Measurements from ENCODE around the gene AP1G2. TPM values are rescaled to one million over a fixed set of nuclear protein-coding genes. Genes with fewer than 3 reads are reported as not detected.
"Not testable (repeated sequence)": the region's sequence is repeated elsewhere in the genome, so short reads cannot be mapped to it uniquely, and the experiment has no call there.

AP1G2 gene
- 100 to 1,000 TPM; 182 to 190 TPM for total RNA-seq

GRCh38 chr14:23567186-23568020 is at the start of gene AP1G2:
Gene AP1G2, minus strand, starts transcription at chr14:23567791. Its CDS starts 477 bp downstream, at chr14:23567314.
- Mint-ChIP-seq H3K4me3 (peak within 1 kb of the TSS; percentile 91), H3K27me3 (no peaks in the 10 kb centered on the region), H3K27ac (peak within 1 kb of the TSS; percentile 90), H3K4me1 (ENCODE audit: low read depth) (peaks cover 34% of the 10 kb centered on the region), H3K9me3 (no peaks in the 10 kb centered on the region), H3K36me3 (peaks cover 20% of the 10 kb centered on the region)
- intact Hi-C loops (cut with micrococcal nuclease): loop anchor here (1.0 to 2.0 kb wide), 2 partner anchors 11 to 17 kb away; partner anchors contain the start of genes THTPA and ZFHX2
- DNase-seq: peak; percentile 95
- ChIA-PET CTCF (interaction anchor here (0.6 to 3.3 kb wide), 7 partner anchors 8 to 308 kb away, joined by 3 to 29 read pairs (median 5); partner anchors contain the start of gene THTPA), POLR2A (interaction anchor here (0.5 to 1.7 kb wide), 6 partner anchors 9 to 273 kb away, joined by 3 to 4 read pairs (median 3); partner anchors contain the start of gene PABPN1)

GRCh38 chr14:23615856-23616255 is 48.3 kb upstream of the AP1G2 start:
- CTCF ChIA-PET: interaction anchor here (2.3 to 6.8 kb wide), 2 partner anchors 16 to 27 kb away, joined by 8 to 72 read pairs; no protein-coding TSS in a partner anchor
- peaks cover 3% of the 10 kb centered on the region for H3K27me3 Mint-ChIP-seq

GRCh38 chr14:23614395-23614828 is 46.8 kb upstream of the AP1G2 start:
- Mint-ChIP-seq H3K4me3 (no peak overlapping the region), H3K36me3 (peaks cover 1% of the 10 kb centered on the region), H3K9me3 (no peaks in the 10 kb centered on the region), H3K4me1 (ENCODE audit: low read depth) (peaks cover 19% of the 10 kb centered on the region), H3K27me3 (peaks cover 3% of the 10 kb centered on the region), H3K27ac (no peak overlapping the region)
- no peak for DNase-seq
- intact Hi-C loops (cut with micrococcal nuclease): no loop called here
- ChIA-PET POLR2A (no interaction called here), CTCF (interaction anchor here (6.8 kb wide), 1 partner anchor 18 kb away, joined by 72 read pairs; no protein-coding TSS in a partner anchor)

More at GRCh38 chr14:23615856-23616255, 48.3 kb upstream of the AP1G2 start:
- DNase-seq: no peak
- no peaks in the 10 kb centered on the region for H3K9me3 Mint-ChIP-seq
- no peak overlapping the region for H3K4me3 Mint-ChIP-seq
- H3K36me3 Mint-ChIP-seq: no peaks in the 10 kb centered on the region
- H3K4me1 Mint-ChIP-seq (ENCODE audit: low read depth): peaks cover 4% of the 10 kb centered on the region
- no peak overlapping the region for H3K27ac Mint-ChIP-seq
- intact Hi-C loops (cut with micrococcal nuclease): no loop called here
- POLR2A ChIA-PET: no interaction called here

GRCh38 chr14:23613242-23614070 is 45.9 kb upstream of the AP1G2 start:
- ChIA-PET POLR2A (no interaction called here), CTCF (interaction anchor here (0.7 to 6.8 kb wide), 4 partner anchors 19 to 331 kb away, joined by 3 to 72 read pairs (median 10); no protein-coding TSS in a partner anchor)
- intact Hi-C loops (cut with micrococcal nuclease): no loop called here
- Mint-ChIP-seq H3K27ac (no peak overlapping the region), H3K9me3 (peaks cover 4% of the 10 kb centered on the region), H3K36me3 (peaks cover 6% of the 10 kb centered on the region), H3K4me3 (no peak overlapping the region), H3K27me3 (peaks cover 2% of the 10 kb centered on the region), H3K4me1 (ENCODE audit: low read depth) (peaks cover 27% of the 10 kb centered on the region)
- no peak for DNase-seq

- Mint-ChIP-seq H3K27me3 (no peaks in the 10 kb centered on the region), H3K36me3 (peaks cover 6% of the 10 kb centered on the region), H3K4me1 (ENCODE audit: low read depth) (peaks cover 27% of the 10 kb centered on the region), H3K9me3 (peaks cover 4% of the 10 kb centered on the region), H3K4me3 (no peak overlapping the region), H3K27ac (no peak overlapping the region)
- POLR2A ChIA-PET: no interaction called here
- CTCF ChIA-PET: interaction anchor here (1.5 to 6.8 kb wide), 3 partner anchors 19 to 298 kb away, joined by 3 to 72 read pairs (median 16); no protein-coding TSS in a partner anchor
- DNase-seq: no peak
- intact Hi-C loops (cut with micrococcal nuclease): no loop called here
Observed at GRCh38 chr14:23612802-23613201, 45.2 kb upstream of the AP1G2 start.

- no peak overlapping the region for H3K27ac Mint-ChIP-seq
- CTCF ChIA-PET: interaction anchor here (1.5 to 6.8 kb wide), 3 partner anchors 20 to 298 kb away, joined by 3 to 72 read pairs (median 16); no protein-coding TSS in a partner anchor
- H3K4me3 Mint-ChIP-seq: no peak overlapping the region
- POLR2A ChIA-PET: no interaction called here
- H3K36me3 Mint-ChIP-seq: peaks cover 6% of the 10 kb centered on the region
- H3K4me1 Mint-ChIP-seq (ENCODE audit: low read depth): peaks cover 28% of the 10 kb centered on the region
- no peak for DNase-seq
- H3K27me3 Mint-ChIP-seq: no peaks in the 10 kb centered on the region
- intact Hi-C loops (cut with micrococcal nuclease): no loop called here
- H3K9me3 Mint-ChIP-seq: peaks cover 4% of the 10 kb centered on the region
Observed at GRCh38 chr14:23612354-23612732, 44.8 kb upstream of the AP1G2 start.

- Mint-ChIP-seq H3K4me3 (no peak overlapping the region), H3K4me1 (ENCODE audit: low read depth) (peaks cover 42% of the 10 kb centered on the region), H3K27ac (peak overlapping the region; percentile 86), H3K36me3 (peaks cover 6% of the 10 kb centered on the region), H3K27me3 (no peaks in the 10 kb centered on the region), H3K9me3 (peaks cover 4% of the 10 kb centered on the region)
- no peak for DNase-seq
- ChIA-PET CTCF (interaction anchor here (0.7 to 6.8 kb wide), 4 partner anchors 14 to 52 kb away, joined by 3 to 72 read pairs (median 10); no protein-coding TSS in a partner anchor), POLR2A (no interaction called here)
- intact Hi-C loops (cut with micrococcal nuclease): no loop called here
Observed at GRCh38 chr14:23610815-23611289, 43.3 kb upstream of the AP1G2 start.

GRCh38 chr14:23610090-23610814 is 42.7 kb upstream of the AP1G2 start:
- peaks cover 6% of the 10 kb centered on the region for H3K36me3 Mint-ChIP-seq
- CTCF ChIA-PET: interaction anchor here (0.7 to 6.8 kb wide), 4 partner anchors 14 to 51 kb away, joined by 3 to 72 read pairs (median 10); no protein-coding TSS in a partner anchor
- peak overlapping the region; percentile 86 for H3K27ac Mint-ChIP-seq
- DNase-seq: no peak
- H3K4me1 Mint-ChIP-seq (ENCODE audit: low read depth): peaks cover 47% of the 10 kb centered on the region
- intact Hi-C loops (cut with micrococcal nuclease): no loop called here
- no peak overlapping the region for H3K4me3 Mint-ChIP-seq
- POLR2A ChIA-PET: no interaction called here
- no peaks in the 10 kb centered on the region for H3K27me3 Mint-ChIP-seq
- peaks cover 4% of the 10 kb centered on the region for H3K9me3 Mint-ChIP-seq

- H3K4me3 Mint-ChIP-seq; H3K36me3 Mint-ChIP-seq; DNase-seq; intact Hi-C loops (cut with micrococcal nuclease); H3K27me3 Mint-ChIP-seq; POLR2A ChIA-PET; H3K9me3 Mint-ChIP-seq: not testable (repeated sequence)
- peaks cover 47% of the 10 kb centered on the region for H3K4me1 Mint-ChIP-seq (ENCODE audit: low read depth)
- peak overlapping the region; percentile 86 for H3K27ac Mint-ChIP-seq
- CTCF ChIA-PET: interaction anchor here (2.3 to 6.8 kb wide), 3 partner anchors 21 to 23 kb away, joined by 9 to 72 read pairs (median 16); no protein-coding TSS in a partner anchor
Observed at GRCh38 chr14:23609411-23610089, 42.0 kb upstream of the AP1G2 start.

- H3K27me3 Mint-ChIP-seq: no peaks in the 10 kb centered on the region
- no peak for DNase-seq
- peaks cover 6% of the 10 kb centered on the region for H3K36me3 Mint-ChIP-seq
- CTCF ChIA-PET: interaction anchor here (0.7 to 2.3 kb wide), 2 partner anchors 20 to 23 kb away, joined by 3 to 9 read pairs; no protein-coding TSS in a partner anchor
- no peak overlapping the region for H3K4me3 Mint-ChIP-seq
- peaks cover 4% of the 10 kb centered on the region for H3K9me3 Mint-ChIP-seq
- POLR2A ChIA-PET: no interaction called here
- H3K4me1 Mint-ChIP-seq (ENCODE audit: low read depth): peaks cover 47% of the 10 kb centered on the region
- intact Hi-C loops (cut with micrococcal nuclease): no loop called here
- H3K27ac Mint-ChIP-seq: peak overlapping the region; percentile 59
Observed at GRCh38 chr14:23609001-23609400, 41.4 kb upstream of the AP1G2 start.
